Measurements from ENCODE around the gene HHIPL1.

The HHIPL1 gene

GRCh38 chr14:99718031-99718810 lies 73.3 kb downstream of the HHIPL1 start:
- no peak for DNase-seq

DNA sequence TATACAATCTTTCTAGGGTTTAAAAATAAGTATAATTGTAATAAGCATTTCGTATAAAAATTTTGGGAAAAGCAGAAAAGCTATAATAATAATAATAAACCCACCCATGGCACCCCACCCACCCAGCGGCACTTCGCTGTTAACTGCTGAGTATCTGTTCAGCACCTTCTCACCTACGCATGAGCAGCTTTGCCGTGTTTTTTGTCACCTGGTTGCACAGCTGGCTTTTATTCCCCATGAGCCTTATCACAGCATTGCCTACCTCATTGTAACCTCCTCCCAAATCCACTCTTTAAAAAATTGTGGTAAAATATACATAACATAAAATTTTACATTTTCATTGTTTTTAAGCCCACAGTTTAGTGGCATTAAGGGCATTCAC lies 73.9 kb downstream of the HHIPL1 start:
- DNase-seq, result no peak

GRCh38 chr14:99720941-99721791 lies 76.2 kb downstream of the HHIPL1 start:
- DNase-seq, result no peak

- DNase-seq, result no peak
Measured at GRCh38 chr14:99721792-99722516, 77.0 kb downstream of the HHIPL1 start.

- no peak for DNase-seq
Measured at GRCh38 chr14:99722741-99723140, 77.8 kb downstream of the HHIPL1 start.

- DNase-seq, result no peak
Measured at GRCh38 chr14:99724196-99724891, 79.4 kb downstream of the HHIPL1 start.

DNA sequence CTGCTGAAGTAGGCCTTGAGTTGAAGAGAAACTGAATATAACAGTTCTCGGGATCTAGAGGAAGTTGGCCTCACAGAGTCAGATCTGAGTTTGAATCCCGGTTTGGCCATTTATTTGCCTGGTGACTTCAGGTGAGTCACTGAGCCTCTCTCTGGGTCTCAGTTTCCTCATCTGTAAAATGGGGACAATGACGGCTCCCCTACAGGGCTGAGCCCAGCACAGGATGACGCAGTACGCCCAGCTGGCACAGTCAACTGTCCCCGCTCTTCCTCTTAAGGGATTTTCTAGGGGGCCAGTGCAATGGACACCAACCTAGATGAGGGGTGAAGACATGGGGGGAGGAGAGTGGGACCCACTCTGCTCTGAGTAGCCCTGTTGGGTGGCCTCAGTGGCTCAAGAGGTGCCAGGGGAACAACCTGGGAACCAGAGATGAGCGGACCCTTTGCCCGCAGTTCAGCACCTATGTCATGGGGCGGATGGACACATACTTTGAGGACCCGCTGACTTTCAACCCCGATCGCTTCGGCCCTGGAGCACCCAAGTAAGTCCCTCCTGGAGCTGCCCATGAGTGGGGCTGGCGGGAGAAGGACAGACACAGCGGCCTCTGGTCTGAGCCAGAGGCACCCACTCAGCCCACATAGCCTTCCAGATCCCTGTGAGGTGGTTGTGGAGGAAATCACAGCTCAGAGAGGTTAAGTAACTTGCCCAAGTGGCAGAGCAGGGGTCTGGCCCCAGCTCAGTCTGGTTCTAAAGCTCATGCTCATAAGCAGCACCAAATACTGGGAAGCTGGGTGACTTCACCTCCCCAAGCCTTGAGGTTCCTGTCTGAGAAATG lies 80.2 kb downstream of the HHIPL1 start:
- no peak for DNase-seq

- DNase-seq, result no peak
Measured at GRCh38 chr14:99725774-99726537, 81.0 kb downstream of the HHIPL1 start.

GRCh38 chr14:99726538-99727095 lies 81.7 kb downstream of the HHIPL1 start:
- no peak for DNase-seq

DNA sequence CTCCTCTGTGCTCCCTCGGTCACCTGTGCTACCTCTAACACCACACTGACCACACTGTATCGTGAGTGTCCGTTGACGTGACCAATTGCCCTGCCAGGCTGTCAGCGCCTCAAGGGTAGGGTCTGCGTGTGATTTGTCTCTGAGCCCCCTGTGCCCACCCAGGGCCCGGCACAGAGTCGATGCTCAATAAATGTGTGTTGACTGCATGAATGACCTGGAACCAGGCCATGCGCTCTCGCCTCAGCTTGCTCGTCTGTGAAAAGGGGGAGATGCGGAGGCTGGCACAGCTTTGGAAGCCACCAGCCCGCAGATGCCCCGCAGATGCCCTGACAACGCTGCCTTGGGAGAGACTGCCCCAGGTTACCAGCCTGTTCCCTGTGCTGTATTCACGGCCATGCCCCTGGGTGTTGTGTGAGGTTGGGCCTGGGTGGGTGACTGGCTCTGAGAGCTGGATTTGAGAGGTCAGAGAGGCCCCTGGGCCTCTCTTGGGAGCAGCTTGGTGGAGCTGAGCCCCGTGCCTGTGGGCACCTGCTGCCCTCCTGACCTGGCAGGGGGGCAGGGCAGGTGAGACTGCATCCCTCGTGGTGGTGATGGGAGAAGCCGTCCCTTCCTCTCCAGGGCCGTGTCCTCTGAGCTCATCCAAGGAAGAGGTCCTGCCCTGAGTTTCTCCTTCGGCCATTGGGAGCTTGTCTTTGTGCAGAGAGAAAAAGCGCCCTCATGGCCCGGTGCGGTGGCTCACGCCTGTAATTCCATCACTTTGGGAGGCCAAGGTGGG lies 82.4 kb downstream of the HHIPL1 start:
- DNase-seq, result no peak

- DNase-seq, result no peak
Measured at GRCh38 chr14:99728231-99728920, 83.4 kb downstream of the HHIPL1 start.

DNA sequence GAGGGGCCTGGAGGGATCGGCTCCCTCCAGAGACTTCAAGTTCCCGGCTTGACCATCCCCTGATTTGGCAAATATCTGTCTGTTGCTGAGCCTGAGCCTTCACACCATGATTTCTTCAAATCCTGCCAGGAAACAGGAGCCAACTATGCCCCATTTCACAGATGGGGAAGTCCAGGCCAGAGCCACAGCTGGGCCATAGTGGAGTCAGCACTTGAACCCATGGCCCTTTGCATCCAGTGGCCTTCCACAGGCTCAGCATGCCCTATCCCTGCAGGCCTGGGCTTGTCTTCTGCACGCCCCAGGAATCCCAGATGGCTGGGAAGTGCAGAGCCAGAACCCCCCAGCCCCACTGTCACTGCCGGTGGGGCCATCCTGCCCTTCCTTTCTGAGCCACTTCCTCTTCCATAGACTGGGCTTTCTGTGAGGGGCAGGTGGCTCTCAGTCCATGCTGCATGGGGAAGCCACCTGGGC lies 84.1 kb downstream of the HHIPL1 start:
- no peak for DNase-seq
